BE2C (cell line): ENCODE results near the gene RAB34.

Experiments used
- DNase-seq: peaks from one replicate; pipeline ENCODE4 v3.0.0-alpha.2; 2020
- H3K27me3 ChIP-seq: fragments of 250-450 bp; sonication (Bioruptor Pico); 2 replicates; pipeline ENCODE4 v1.5.1; 2020; ENCODE audit warnings: mild to moderate bottlenecking
- H3K36me3 ChIP-seq: fragments of 250-450 bp; sonication (Bioruptor Pico); 2 replicates; pipeline ENCODE4 v1.5.1; 2020; ENCODE audit warnings: mild to moderate bottlenecking
- H3K4me1 ChIP-seq: fragments of 250-450 bp; sonication (Bioruptor Pico); 2 replicates; pipeline ENCODE4 v1.5.1; 2020
- H3K4me3 ChIP-seq: 2 replicates; pipeline ENCODE4 v1.5.1; 2011; ENCODE audit warnings: low read depth, low read length
- H3K9me3 ChIP-seq: fragments of 250-450 bp; sonication (Bioruptor Pico); 2 replicates; pipeline ENCODE4 v1.5.1; 2020
- TF ChIP-seq, protein P1 (sequence below): IDR thresholded peaks from 2 replicates; pipeline ENCODE4 v1.5.1; 2012; ENCODE audit warnings: mild to moderate bottlenecking, low read depth, low read length

Gene RAB34

DNA sequence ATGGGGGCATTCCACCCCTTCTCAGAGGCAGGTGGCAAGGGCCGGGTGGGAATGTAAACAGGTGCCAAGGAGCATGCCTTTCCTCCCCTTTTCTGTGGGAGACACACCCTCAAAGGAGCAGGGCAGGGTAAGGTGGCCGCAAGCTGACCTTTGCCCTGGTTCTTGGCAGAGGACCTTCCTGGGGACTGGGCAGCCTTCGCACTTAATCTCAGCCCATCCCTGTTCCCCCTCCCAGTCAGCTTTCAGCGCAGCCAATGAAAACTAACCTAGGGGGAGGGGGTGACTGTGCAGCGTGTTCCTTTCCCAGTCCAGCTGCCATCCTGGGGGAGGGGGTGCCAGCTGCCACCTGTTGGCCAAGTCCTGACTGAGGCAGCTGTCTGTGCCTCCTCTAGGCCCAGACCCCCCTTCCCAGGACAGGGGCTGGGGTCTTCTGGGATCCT, 29.0 kb upstream of the RAB34 start:
- DNase-seq, result peak; percentile 41
- Histone ChIP-seq H3K9me3 (no peaks in the 10 kb centered on the region), H3K27me3 (no peaks in the 10 kb centered on the region), H3K4me1 (peaks cover 12% of the 10 kb centered on the region), H3K36me3 (peaks cover 25% of the 10 kb centered on the region), H3K4me3 (no peak overlapping the region)
- TF ChIP-seq, protein P1, sequence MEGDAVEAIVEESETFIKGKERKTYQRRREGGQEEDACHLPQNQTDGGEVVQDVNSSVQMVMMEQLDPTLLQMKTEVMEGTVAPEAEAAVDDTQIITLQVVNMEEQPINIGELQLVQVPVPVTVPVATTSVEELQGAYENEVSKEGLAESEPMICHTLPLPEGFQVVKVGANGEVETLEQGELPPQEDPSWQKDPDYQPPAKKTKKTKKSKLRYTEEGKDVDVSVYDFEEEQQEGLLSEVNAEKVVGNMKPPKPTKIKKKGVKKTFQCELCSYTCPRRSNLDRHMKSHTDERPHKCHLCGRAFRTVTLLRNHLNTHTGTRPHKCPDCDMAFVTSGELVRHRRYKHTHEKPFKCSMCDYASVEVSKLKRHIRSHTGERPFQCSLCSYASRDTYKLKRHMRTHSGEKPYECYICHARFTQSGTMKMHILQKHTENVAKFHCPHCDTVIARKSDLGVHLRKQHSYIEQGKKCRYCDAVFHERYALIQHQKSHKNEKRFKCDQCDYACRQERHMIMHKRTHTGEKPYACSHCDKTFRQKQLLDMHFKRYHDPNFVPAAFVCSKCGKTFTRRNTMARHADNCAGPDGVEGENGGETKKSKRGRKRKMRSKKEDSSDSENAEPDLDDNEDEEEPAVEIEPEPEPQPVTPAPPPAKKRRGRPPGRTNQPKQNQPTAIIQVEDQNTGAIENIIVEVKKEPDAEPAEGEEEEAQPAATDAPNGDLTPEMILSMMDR, result no peak

DNA sequence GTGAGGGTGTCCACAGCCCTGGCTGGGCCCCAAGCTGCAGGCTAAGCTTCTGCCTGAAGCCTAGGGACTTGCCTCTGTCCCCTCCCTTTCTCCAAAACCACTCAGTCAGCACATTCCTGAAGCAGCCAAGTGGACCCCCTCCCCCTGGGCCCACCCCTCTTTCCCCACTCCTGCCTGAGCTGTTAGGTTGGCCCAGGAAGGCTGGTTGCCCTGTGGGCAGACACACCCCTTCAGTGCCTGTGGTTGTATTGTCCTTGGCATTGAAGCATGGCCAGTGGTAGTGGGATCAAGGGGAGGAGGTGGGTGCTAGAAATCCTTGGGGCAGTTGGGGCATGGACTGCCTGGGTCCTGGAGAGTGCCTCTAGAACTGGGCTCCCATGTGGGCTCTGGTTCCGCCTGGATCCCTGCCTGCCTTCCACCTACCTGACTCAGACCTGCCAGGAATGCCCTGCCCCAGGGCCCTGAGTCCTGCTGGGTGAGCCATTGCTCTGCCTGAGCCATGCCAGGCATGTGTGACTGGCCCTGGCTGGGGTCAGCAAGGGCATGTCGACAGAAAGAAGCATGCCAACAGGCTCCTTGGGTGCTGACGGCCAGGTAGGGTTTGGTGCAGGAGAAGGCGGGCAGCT, 28.2 kb upstream of the RAB34 start:
- TF ChIP-seq, protein P1, result no peak
- DNase-seq, result no peak
- H3K4me1 ChIP-seq, result peaks cover 12% of the 10 kb centered on the region
- peak overlapping the region; percentile 84 for H3K4me3 ChIP-seq
- no peaks in the 10 kb centered on the region for H3K9me3 ChIP-seq
- H3K36me3 ChIP-seq, result peaks cover 25% of the 10 kb centered on the region
- H3K27me3 ChIP-seq, result no peaks in the 10 kb centered on the region

DNA sequence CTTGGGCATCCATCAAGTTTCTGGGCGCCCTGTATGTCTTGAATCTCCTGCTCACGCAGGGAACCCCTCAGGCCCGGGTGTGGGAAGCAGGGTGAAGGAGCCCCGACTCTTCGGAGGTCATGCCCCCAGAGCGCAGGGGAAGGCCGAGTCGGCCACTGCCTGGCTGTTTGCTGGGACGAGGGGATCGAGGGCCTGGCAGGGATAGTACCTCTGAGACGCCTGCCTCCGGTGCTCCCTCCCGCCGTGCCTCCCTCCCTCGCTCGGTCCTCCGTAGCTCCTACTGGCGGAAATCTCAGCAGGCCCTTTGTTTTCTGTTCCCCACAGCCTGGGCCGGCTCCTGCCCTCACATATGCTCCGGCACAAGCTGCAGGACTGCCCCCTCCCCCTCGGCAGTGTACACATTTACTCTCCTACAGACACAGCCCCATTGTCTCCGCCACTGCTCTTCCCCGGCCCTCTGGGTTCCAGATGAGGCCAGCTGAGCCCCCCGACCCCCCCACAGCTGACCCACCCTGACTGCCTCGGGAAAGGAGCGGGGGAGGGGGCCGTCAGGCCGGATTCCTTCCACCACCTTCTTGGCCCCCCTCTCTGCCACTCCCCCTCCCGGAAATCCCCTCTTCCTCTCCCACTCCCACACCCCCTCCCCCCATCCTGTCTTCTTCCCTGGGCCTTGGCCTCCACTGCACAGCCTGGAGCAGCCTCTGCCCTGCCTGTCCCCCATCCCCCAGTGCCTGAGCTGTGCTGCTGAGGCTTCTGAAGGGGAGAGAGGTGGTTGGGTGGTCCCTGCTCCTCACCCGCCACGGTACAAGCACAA, 27.5 kb upstream of the RAB34 start:
- DNase-seq, result peak; percentile 50
- H3K9me3 ChIP-seq, result no peaks in the 10 kb centered on the region
- H3K27me3 ChIP-seq, result no peaks in the 10 kb centered on the region
- TF ChIP-seq, protein P1, result no peak
- peaks cover 12% of the 10 kb centered on the region for H3K4me1 ChIP-seq
- peaks cover 22% of the 10 kb centered on the region for H3K36me3 ChIP-seq
- H3K4me3 ChIP-seq, result peak overlapping the region; percentile 84

DNA sequence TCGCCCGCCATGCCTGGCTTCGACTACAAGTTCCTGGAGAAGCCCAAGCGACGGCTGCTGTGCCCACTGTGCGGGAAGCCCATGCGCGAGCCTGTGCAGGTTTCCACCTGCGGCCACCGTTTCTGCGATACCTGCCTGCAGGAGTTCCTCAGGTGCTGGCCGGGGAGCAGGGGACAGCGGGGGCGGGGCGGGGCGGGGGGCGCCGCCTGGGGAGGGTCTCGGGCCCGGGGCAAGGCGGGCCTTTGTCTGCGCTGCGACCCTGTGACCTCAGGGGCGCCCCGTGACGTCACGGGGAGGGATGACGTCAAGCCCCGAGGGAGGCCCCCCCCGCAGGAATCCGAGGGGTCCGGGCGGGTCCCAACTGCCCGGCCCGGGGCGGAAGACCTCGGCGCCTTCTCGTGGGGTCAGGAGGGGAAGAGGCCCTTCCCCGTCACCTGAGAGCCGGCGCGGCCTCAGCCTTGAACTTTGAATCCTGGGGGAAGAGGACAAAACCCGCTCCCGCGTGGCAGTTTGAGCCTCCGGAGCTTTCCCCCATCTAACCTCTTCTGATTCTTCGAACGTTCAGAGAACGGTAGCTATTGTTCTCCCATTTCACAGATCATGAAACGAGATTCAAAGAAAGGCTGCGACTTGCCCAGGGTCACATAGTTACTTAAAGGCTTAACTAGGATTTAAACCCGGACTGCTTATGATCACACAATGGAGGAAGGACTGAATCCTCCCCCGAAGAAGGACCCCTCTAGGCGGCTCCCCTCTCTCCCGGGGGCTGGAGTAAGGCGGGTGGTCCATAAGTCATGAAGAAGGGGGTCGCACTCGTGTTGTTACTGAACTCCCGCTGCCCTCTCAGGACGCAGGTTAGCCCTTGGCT, 26.7 kb upstream of the RAB34 start:
- peak; percentile 30 for DNase-seq
- Histone ChIP-seq H3K27me3 (no peaks in the 10 kb centered on the region), H3K4me3 (peak overlapping the region; percentile 84), H3K4me1 (peaks cover 12% of the 10 kb centered on the region), H3K9me3 (no peaks in the 10 kb centered on the region), H3K36me3 (peaks cover 20% of the 10 kb centered on the region)
- TF ChIP-seq, protein P1, result no peak

DNA sequence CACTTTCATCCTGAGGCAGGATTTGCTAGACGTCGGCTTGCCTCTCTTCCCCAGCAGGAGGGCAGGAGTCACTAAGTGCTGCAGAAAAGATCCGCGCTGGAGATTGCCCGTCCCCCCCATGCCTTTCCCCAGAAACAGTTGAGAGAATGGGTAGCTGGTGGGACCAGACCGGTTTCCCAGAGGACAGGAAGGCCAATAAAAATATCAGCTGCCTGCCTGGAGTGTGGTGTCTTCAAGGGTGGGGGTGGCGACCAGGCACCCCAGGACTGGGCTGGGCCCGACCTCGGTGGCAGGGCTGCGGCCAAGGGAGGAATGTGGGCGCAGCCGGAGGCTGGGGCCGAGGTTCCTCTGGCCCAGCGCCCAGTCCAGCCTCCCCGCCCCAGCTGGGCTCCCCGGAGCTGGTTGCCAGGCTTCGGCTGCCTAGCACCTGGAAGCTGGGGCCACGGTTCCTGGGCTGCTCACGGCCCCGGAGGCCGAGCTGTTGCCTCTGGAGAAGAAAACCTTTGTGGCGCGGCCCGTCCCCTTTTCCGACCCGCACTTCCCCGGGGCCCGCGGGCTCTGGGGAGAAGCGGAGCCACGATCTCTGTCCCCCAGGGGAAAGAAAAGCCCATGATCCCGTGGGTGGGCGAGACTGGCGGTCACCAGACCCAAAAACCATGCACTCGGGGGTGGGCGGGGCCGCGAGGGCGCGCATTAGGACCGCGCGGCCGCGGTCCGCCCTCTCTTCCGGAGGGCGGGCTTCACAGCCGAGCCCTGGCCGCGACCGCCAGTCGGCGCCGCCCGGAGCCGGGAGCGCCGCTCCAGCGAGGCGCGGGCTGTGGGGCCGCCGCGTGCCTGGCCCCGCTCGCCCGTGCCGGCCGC, 25.8 kb upstream of the RAB34 start, which contains the start of gene TRAF4:
Gene TRAF4 (plus strand): TSS at position 769 of the 861 bp plus-strand sequence. CDS start 102 bp downstream, outside the sequence.
- H3K36me3 ChIP-seq, result peaks cover 12% of the 10 kb centered on the region
- DNase-seq, result peak; percentile 80
- no peaks in the 10 kb centered on the region for H3K9me3 ChIP-seq
- H3K4me1 ChIP-seq, result peaks cover 12% of the 10 kb centered on the region
- TF ChIP-seq, protein P1, result no peak
- peak within 1 kb of the TSS; percentile 84 for H3K4me3 ChIP-seq
- no peaks in the 10 kb centered on the region for H3K27me3 ChIP-seq
